ENCODE results near the gene COASY.
A peak's percentile ranks its signal among the peaks of the same experiment; 100 is the strongest.

COASY gene

GRCh38 chr17:42561897-42562387 lies at the start of gene COASY:
TSS of gene COASY (plus strand) at chr17:42562148. CDS start at chr17:42562623, 475 bp downstream.
- peak; percentile 93 for DNase-seq

GRCh38 chr17:42512246-42512645 lies 49.7 kb upstream of the COASY start:
- no peak for DNase-seq

- no peak for DNase-seq
These were observed 49.2 kb upstream of the COASY start for GRCh38 chr17:42512733-42513251.

GRCh38 chr17:42513686-42514085 lies 48.3 kb upstream of the COASY start:
- DNase-seq, result no peak

GRCh38 chr17:42514279-42514678 lies 47.7 kb upstream of the COASY start:
- no peak for DNase-seq

- no peak for DNase-seq
These were observed 47.1 kb upstream of the COASY start for GRCh38 chr17:42514867-42515266.

GRCh38 chr17:42517516-42517915 lies 44.4 kb upstream of the COASY start:
- DNase-seq, result peak; percentile 85

GRCh38 chr17:42518046-42518754 lies 43.7 kb upstream of the COASY start:
- DNase-seq, result peak; percentile 77

- no peak for DNase-seq
These were observed 43.0 kb upstream of the COASY start for GRCh38 chr17:42518755-42519545.

GRCh38 chr17:42519546-42520491 lies 42.1 kb upstream of the COASY start:
- DNase-seq, result peak; percentile 89

GRCh38 chr17:42520540-42520951 lies 41.4 kb upstream of the COASY start:
- no peak for DNase-seq

- DNase-seq, result no peak
These were observed 40.9 kb upstream of the COASY start for GRCh38 chr17:42521036-42521435.

GRCh38 chr17:42521666-42522262 lies 40.2 kb upstream of the COASY start:
- no peak for DNase-seq

GRCh38 chr17:42522263-42522790 lies 39.6 kb upstream of the COASY start:
- DNase-seq, result no peak

- no peak for DNase-seq
These were observed 39.1 kb upstream of the COASY start for GRCh38 chr17:42522798-42523278.

GRCh38 chr17:42525221-42525620 lies 36.7 kb upstream of the COASY start:
- DNase-seq, result no peak

- DNase-seq, result no peak
These were observed 35.9 kb upstream of the COASY start for GRCh38 chr17:42526031-42526444.

- no peak for DNase-seq
These were observed 34.0 kb upstream of the COASY start for GRCh38 chr17:42527932-42528331.

- no peak for DNase-seq
These were observed 32.9 kb upstream of the COASY start for GRCh38 chr17:42529061-42529460.

GRCh38 chr17:42530952-42531454 lies 30.9 kb upstream of the COASY start:
- no peak for DNase-seq
